Heart right ventricle (tissue), 16 donors: Measurements from ENCODE around the gene KRR1. TPM values are rescaled to one million over a fixed set of nuclear protein-coding genes. Genes with fewer than 3 reads are reported as not detected.

Experiments used
- ATAC-seq, 8 donors: fragments of 200-7000 bp; cut with Tn5 transposase; one replicate each; pipeline ENCODE4 v1.9.1; 2020; ENCODE audit warnings: mild to moderate bottlenecking in 8 of 8, moderate library complexity in 8 of 8, moderate number of reproducible peaks in 1 of 8
- DNase-seq, 2 donors: peaks; one replicate each; pipeline ENCODE4 v3.0.0-alpha.2; 2020
- H3K27ac ChIP-seq, 10 donors: fragments of 200-600 bp; sonication (generic) in 2 of 10; one replicate each; pipeline versions ENCODE4 v1.5.0 to v1.8.0; 2020 to 2022; ENCODE audit warnings: mild to moderate bottlenecking in 3 of 10
- H3K27me3 ChIP-seq, 7 donors: fragments of 200-600 bp; one replicate each; pipeline ENCODE4 v1.8.0; 2021 to 2022; ENCODE audit warnings: mild to moderate bottlenecking in 2 of 7
- H3K36me3 ChIP-seq, 9 donors: fragments of 200-600 bp; sonication (generic) in 1 of 9; one replicate each; pipeline versions ENCODE4 v1.5.0 to v1.8.0; 2020 to 2022; ENCODE audit warnings: mild to moderate bottlenecking in 2 of 9
- H3K4me1 ChIP-seq, 9 donors: fragments of 200-600 bp; sonication (generic) in 1 of 9; one replicate each; pipeline versions ENCODE4 v1.5.0 to v1.8.0; 2020 to 2022; ENCODE audit warnings: mild to moderate bottlenecking in 4 of 9
- H3K4me3 ChIP-seq, 10 donors: fragments of 200-600 bp; sonication (generic) in 2 of 10; one replicate each; pipeline versions ENCODE4 v1.5.0 to v1.8.0; 2020 to 2022; ENCODE audit warnings: mild to moderate bottlenecking in 7 of 10, moderate library complexity in 2 of 10
- H3K9me3 ChIP-seq, 11 donors: fragments of 200-600 bp in 10 of 11; sonication (generic) in 2 of 11; one replicate each; pipeline versions ENCODE4 v1.5.0 to v1.8.0; 2013 to 2022; ENCODE audit warnings: mild to moderate bottlenecking in 2 of 11, control low read depth in 1 of 11, moderate library complexity in 1 of 11
- CTCF ChIP-seq, 9 donors: fragments of 200-600 bp; sonication (generic) in 2 of 9; IDR thresholded peaks; one replicate each; pipeline versions ENCODE4 v1.5.0 to v1.8.0; 2021 to 2022; ENCODE audit warnings: antibody characterized with exemption in 9 of 9, mild to moderate bottlenecking in 5 of 9, moderate library complexity in 1 of 9
- WGBS, 2 donors: extraction: QIAGEN DNeasy Blood & Tissue Kit; methylation state at CpG; one replicate each; pipeline ENCODE4 v1.1.7; 2013; ENCODE audit warnings: inconsistent platforms in 1 of 2; 5-methylcytosine and 5-hydroxymethylcytosine counted together
- intact Hi-C, 10 donors: fragments of 100-400 bp; cut with DNase I; formaldehyde crosslinking; loops; one replicate each; pipeline versions ENCODE4 v1.11.1 to v1.14.2; 2022
- polyA plus RNA-seq, 2 donors: library from polyadenylated mRNA; stranded (reverse); fragments of 200-250 nt; gene quantifications; one replicate each; pipeline ENCODE4 v1.2.3, GENCODE V29; 2013
- total RNA-seq, 10 donors: library from RNA; stranded (reverse); fragmentation: NEBNext Ultra II Directional in 3 of 10; extraction: Animal tissue kit (Norgen Biotek cat#: 25700) in 3 of 10; gene quantifications; one replicate each; pipeline versions ENCODE4 v1.2.1 to v1.2.4, GENCODE V29; 2021 to 2023
- donor health status: Arrhythmogenic right ventricular cardiomyopathy.
- donor health status: ischemic (EF 13 %, LVEDD 7.1; RV severe dilation, severe dysfunction).
- donor health status: healthy with polysubstance abuse.
- donor health status: DM: no; HTN: yes; CAD: no.
- donor health status: DM: no; HTN: no; CAD: no.
- donor health status: ischemic (EF 25% LVEDD 6.9; RV normal size, moderate dysfunction).
- donor health status: ischemic (EF 25% LVEDD 5.7; RV mildly dilated, moderate dysfunction).
- donor health status: healthy.
- donor health status: DM: yes; HTN: yes; CAD: no.
- donor health status: Ischemic cardiomyopathy.
- donor health status: ischemic (EF 35%, LVEDD 5.7; RV mildly dilated, moderate dysfunction).
- donor health status: nonischemic (EF 11% LVEDD 7.7; RV severe dilation, severe dysfunction).
- donor health status: DM: yes; HTN: yes; CAD: no.
- donor health status: PGD.
- donor health status: ischemic (EF 29% LVEDD 5.4; RV normal size, mild dysfunction).
- donor health status: nonischemic (EF 23%, LVEDD 6.1; RV moderate dilation, normal function).

The KRR1 gene
- total and polyA plus RNA-seq, 12 donors = 8.9 to 44.2 (median 32.6) TPM

GRCh38 chr12:75482646-75483045 lies 28.8 kb downstream of the KRR1 start:
- Histone ChIP-seq H3K9me3 (no peaks in the 10 kb centered on the region), H3K4me3 (peak overlapping the region in 6 of 10 donors; percentile 23 to 58 (median 50)), H3K36me3 (peaks cover 0 to 20% (median 0%) of the 10 kb centered on the region in 9 donors), H3K27me3 (no peaks in the 10 kb centered on the region), H3K27ac (peak overlapping the region in 1 of 10 donors; percentile 89), H3K4me1 (peaks cover 0 to 75% (median 0%) of the 10 kb centered on the region in 9 donors)
- no peak for TF ChIP-seq CTCF (IDR thresholded peaks at IDR 0.05)
- intact Hi-C loops = loop anchor here in 4 of 10 donors (5.0 to 10.0 kb wide), 4 partner anchors 88 to 788 kb away; partner anchors contain the start of genes GLIPR1L2 (in 3 of the 4), CAPS2 (in 2 of the 4) and GLIPR1L1 (in 2 of the 4)
- 31 to 48% methylated on average over 4 of the region's 4 CpGs for WGBS, 2 donors
- ATAC-seq (no peak), DNase-seq (no peak)

GRCh38 chr12:75481774-75482173 lies 29.6 kb downstream of the KRR1 start:
- H3K4me1 ChIP-seq = peaks cover 0 to 83% (median 0%) of the 10 kb centered on the region in 9 donors
- intact Hi-C loops = loop anchor here in 4 of 10 donors (5.0 to 10.0 kb wide), 4 partner anchors 87 to 787 kb away; partner anchors contain the start of genes GLIPR1L2 (in 3 of the 4), CAPS2 (in 2 of the 4) and GLIPR1L1 (in 2 of the 4)
- WGBS, 2 donors = 82 to 85% methylated on average over 4 of the region's 4 CpGs
- peaks cover 0 to 12% (median 0%) of the 10 kb centered on the region in 9 donors for H3K36me3 ChIP-seq
- peak overlapping the region in 5 of 10 donors; percentile 37 to 89 (median 59) for H3K27ac ChIP-seq
- H3K27me3 ChIP-seq = no peaks in the 10 kb centered on the region
- DNase-seq = no peak
- H3K9me3 ChIP-seq = no peaks in the 10 kb centered on the region
- ATAC-seq = no peak
- peak overlapping the region in 9 of 10 donors; percentile 24 to 58 (median 48) for H3K4me3 ChIP-seq
- no peak for TF ChIP-seq CTCF (IDR thresholded peaks at IDR 0.05)

GRCh38 chr12:75481013-75481705 lies 30.2 kb downstream of the KRR1 start:
- no peak for TF ChIP-seq CTCF (IDR thresholded peaks at IDR 0.05)
- DNase-seq = no peak
- peaks cover 0 to 6% (median 0%) of the 10 kb centered on the region in 9 donors for H3K36me3 ChIP-seq
- intact Hi-C loops = loop anchor here in 4 of 10 donors (5.0 to 10.0 kb wide), 4 partner anchors 86 to 786 kb away; partner anchors contain the start of genes GLIPR1L2 (in 3 of the 4), CAPS2 (in 2 of the 4) and GLIPR1L1 (in 2 of the 4)
- peak overlapping the region in 9 of 10 donors; percentile 28 to 89 (median 58) for H3K27ac ChIP-seq
- peaks cover 0 to 77% (median 0%) of the 10 kb centered on the region in 9 donors for H3K4me1 ChIP-seq
- H3K9me3 ChIP-seq = no peaks in the 10 kb centered on the region
- H3K27me3 ChIP-seq = no peaks in the 10 kb centered on the region
- peak in 3 of 8 donors; percentile 35 to 41 (median 36) for ATAC-seq
- peak overlapping the region in 9 of 10 donors; percentile 24 to 58 (median 48) for H3K4me3 ChIP-seq
- 53 to 71% methylated on average over 5 of the region's 5 CpGs for WGBS, 2 donors

- H3K4me1 ChIP-seq = peaks cover 0 to 72% (median 0%) of the 10 kb centered on the region in 9 donors
- intact Hi-C loops = loop anchor here in 4 of 10 donors (5.0 to 10.0 kb wide), 4 partner anchors 86 to 786 kb away; partner anchors contain the start of genes GLIPR1L2 (in 3 of the 4), CAPS2 (in 2 of the 4) and GLIPR1L1 (in 2 of the 4)
- TF ChIP-seq CTCF (IDR thresholded peaks at IDR 0.05) = no peak
- H3K27me3 ChIP-seq = no peaks in the 10 kb centered on the region
- H3K4me3 ChIP-seq = peak within 1 kb of the TSS in 9 of 10 donors; percentile 24 to 58 (median 48)
- ATAC-seq = peak; percentile 75 to 96 (median 89)
- peak; percentile 54 to 65 for DNase-seq
- H3K36me3 ChIP-seq = no peaks in the 10 kb centered on the region
- WGBS, 2 donors = 27 to 34% methylated on average over 8 of the region's 8 CpGs
- no peaks in the 10 kb centered on the region for H3K9me3 ChIP-seq
- peak within 1 kb of the TSS in 9 of 10 donors; percentile 28 to 89 (median 58) for H3K27ac ChIP-seq
Observed at GRCh38 chr12:75480469-75480949, 30.9 kb downstream of the KRR1 start, which contains the start of gene GLIPR1. GLIPR1 (plus strand) TSS chr12:75480755; CDS start chr12:75480881, 126 bp downstream.
